H9 (cell line): Measurements from ENCODE around the gene ATRN. TPM values are rescaled to one million over a fixed set of nuclear protein-coding genes. Genes with fewer than 3 reads are reported as not detected.

ENCODE experiments used
- DNase-seq: peaks from one replicate; pipeline ENCODE4 v3.0.0-alpha.2; 2017
- H2AFZ ChIP-seq: one replicate; pipeline ENCODE4 v1.6.1; 2013; ENCODE audit warnings: mild to moderate bottlenecking, low read length, control low read depth, moderate library complexity
- H2AK5ac ChIP-seq: 2 replicates; pipeline ENCODE4 v1.6.1; 2013; ENCODE audit warnings: low read length, control low read depth, mixed read lengths; ENCODE audit not compliant: insufficient read length
- H2BK120ac ChIP-seq: one replicate; pipeline ENCODE4 v1.6.1; 2013; ENCODE audit warnings: low read depth, mild to moderate bottlenecking, low read length, control low read depth, inconsistent platforms; ENCODE audit not compliant: poor library complexity, severe bottlenecking
- H2BK12ac ChIP-seq: 2 replicates; pipeline ENCODE4 v1.6.1; 2013; ENCODE audit warnings: low read length, control low read depth, mixed read lengths, low read depth; ENCODE audit not compliant: insufficient read length
- H2BK15ac ChIP-seq: 2 replicates; pipeline ENCODE4 v1.6.1; 2013; ENCODE audit warnings: low read depth, low read length, control low read depth
- H2BK20ac ChIP-seq: one replicate; pipeline ENCODE4 v1.6.1; 2013; ENCODE audit warnings: low read depth, mild to moderate bottlenecking, low read length, control low read depth, inconsistent platforms; ENCODE audit not compliant: poor library complexity, severe bottlenecking
- H2BK5ac ChIP-seq: 2 replicates; pipeline ENCODE4 v1.6.1; 2013; ENCODE audit warnings: low read length, control low read depth, mixed read lengths; ENCODE audit not compliant: insufficient read length
- H3K14ac ChIP-seq: 2 replicates; pipeline ENCODE4 v1.6.1; 2013; ENCODE audit warnings: low read length, control low read depth; ENCODE audit not compliant: insufficient read depth
- H3K18ac ChIP-seq: 2 replicates; pipeline ENCODE4 v1.6.1; 2013; ENCODE audit warnings: low read depth, mild to moderate bottlenecking, mixed read lengths, low read length, control low read depth; ENCODE audit not compliant: insufficient read length
- H3K23ac ChIP-seq: 2 replicates; pipeline ENCODE4 v1.6.1; 2013; ENCODE audit warnings: low read length, control low read depth, mixed read lengths, low read depth; ENCODE audit not compliant: insufficient read length
- H3K23me2 ChIP-seq: 2 replicates; pipeline ENCODE4 v1.6.1; 2013; ENCODE audit warnings: low read depth, mild to moderate bottlenecking, mixed read lengths, low read length, control low read depth; ENCODE audit not compliant: insufficient read length, poor library complexity, severe bottlenecking
- H3K27ac ChIP-seq: 2 replicates; pipeline ENCODE4 v1.5.1; 2013; ENCODE audit warnings: low read length, control low read depth, mixed read lengths, low read depth; ENCODE audit not compliant: insufficient read length
- H3K27me3 ChIP-seq: 2 replicates; pipeline ENCODE4 v1.6.1; 2013; ENCODE audit warnings: low read length, control low read depth, inconsistent platforms; ENCODE audit not compliant: insufficient read depth
- H3K4ac ChIP-seq: 2 replicates; pipeline ENCODE4 v1.6.1; 2013; ENCODE audit warnings: low read depth, mild to moderate bottlenecking, control low read depth, inconsistent platforms, low read length, moderate library complexity
- H3K4me1 ChIP-seq: 2 replicates; pipeline ENCODE4 v1.6.1; 2013; ENCODE audit warnings: low read length, control low read depth, inconsistent platforms; ENCODE audit not compliant: insufficient read depth
- H3K4me2 ChIP-seq: 2 replicates; pipeline ENCODE4 v1.6.1; 2013; ENCODE audit warnings: low read length, control low read depth, mixed read lengths; ENCODE audit not compliant: insufficient read length, insufficient read depth
- H3K56ac ChIP-seq: 2 replicates; pipeline ENCODE4 v1.6.1; 2013; ENCODE audit warnings: low read depth, mild to moderate bottlenecking, mixed read lengths, low read length, control low read depth; ENCODE audit not compliant: insufficient read length
- H3K79me1 ChIP-seq: 2 replicates; pipeline ENCODE4 v1.6.1; 2013; ENCODE audit warnings: low read depth, mild to moderate bottlenecking, moderate library complexity, low read length, control low read depth, inconsistent platforms; ENCODE audit not compliant: insufficient read depth, poor library complexity, severe bottlenecking
- H3K79me2 ChIP-seq: 2 replicates; pipeline ENCODE4 v1.6.1; 2013; ENCODE audit warnings: low read length, control low read depth, inconsistent platforms; ENCODE audit not compliant: insufficient read depth
- H3K9ac ChIP-seq: 2 replicates; pipeline ENCODE4 v1.6.1; 2013; ENCODE audit warnings: low read length, control low read depth, mixed read lengths; ENCODE audit not compliant: insufficient read length; ENCODE audit errors: extremely low read depth
- H3K9me3 ChIP-seq: one replicate; pipeline ENCODE4 v1.6.1; 2013; ENCODE audit warnings: low read depth, low read length, inconsistent platforms; ENCODE audit not compliant: control insufficient read depth
- H3T11ph ChIP-seq: one replicate; pipeline ENCODE4 v1.6.1; 2013; ENCODE audit warnings: mild to moderate bottlenecking, low read length, control low read depth, inconsistent platforms
- H4K20me1 ChIP-seq: one replicate; pipeline ENCODE4 v1.6.1; 2013; ENCODE audit not compliant: control insufficient read depth, insufficient read length, insufficient read depth
- H4K5ac ChIP-seq: 2 replicates; pipeline ENCODE4 v1.6.1; 2013; ENCODE audit warnings: low read depth, mild to moderate bottlenecking, mixed read lengths, low read length, control low read depth; ENCODE audit not compliant: insufficient read length
- H4K8ac ChIP-seq: replicated peaks from 2 replicates; pipeline ENCODE4 v1.6.1; 2013; ENCODE audit warnings: low read length, control low read depth, mixed read lengths, low read depth; ENCODE audit not compliant: insufficient read length
- H4K91ac ChIP-seq: 2 replicates; pipeline ENCODE4 v1.6.1; 2013; ENCODE audit warnings: low read depth, mild to moderate bottlenecking, moderate library complexity, mixed read lengths, low read length, control low read depth; ENCODE audit not compliant: insufficient read length
- H3K27ac Mint-ChIP-seq, 3 experiments: 2 replicates in 2 of 3; 3 replicates in 1 of 3; pipeline ENCODE4 v1.8.0; 2020 to 2021; ENCODE audit warnings: mixed read lengths in 3 of 3, mild to moderate bottlenecking in 1 of 3, moderate library complexity in 1 of 3
- H3K27me3 Mint-ChIP-seq: 2 replicates; pipeline ENCODE4 v1.8.0; 2021; ENCODE audit warnings: low read depth, mild to moderate bottlenecking, moderate library complexity, mixed read lengths
- H3K36me3 Mint-ChIP-seq, 3 experiments: 2 replicates in 2 of 3; 3 replicates in 1 of 3; pipeline ENCODE4 v1.8.0; 2020 to 2021; ENCODE audit warnings: low read depth in 3 of 3, mixed read lengths in 3 of 3; ENCODE audit not compliant: insufficient read depth in 1 of 3
- H3K4me1 Mint-ChIP-seq, 2 experiments: 2 replicates each; pipeline ENCODE4 v1.8.0; 2020; ENCODE audit warnings: mixed read lengths in 2 of 2
- H3K4me3 Mint-ChIP-seq, 2 experiments: 2 replicates in 1 of 2; 3 replicates in 1 of 2; pipeline ENCODE4 v1.8.0; 2020 to 2021; ENCODE audit warnings: mild to moderate bottlenecking in 2 of 2, mixed read lengths in 2 of 2, moderate library complexity in 1 of 2
- H3K9me3 Mint-ChIP-seq, 2 experiments: 2 replicates in 1 of 2; 3 replicates in 1 of 2; pipeline ENCODE4 v1.8.0; 2020; ENCODE audit warnings: mild to moderate bottlenecking in 2 of 2, mixed read lengths in 2 of 2, moderate library complexity in 1 of 2
- CTCF ChIP-seq: fragments of 200-600 bp; sonication (generic); conservative IDR thresholded peaks from 3 replicates; pipeline ENCODE4 v1.8.0; 2021; ENCODE audit warnings: antibody characterized with exemption, mild to moderate bottlenecking
- WGBS: extraction: QIAGEN DNeasy Blood & Tissue Kit; methylation state at CpG from one replicate; pipeline ENCODE4 v1.1.7; 2013; ENCODE audit warnings: missing lambda C conversion rate, low lambda C conversion rate, mixed read lengths; ENCODE audit not compliant: insufficient read length; ENCODE audit errors: extremely low coverage; 5-methylcytosine and 5-hydroxymethylcytosine counted together
- total RNA-seq: library from RNA; stranded (reverse); gene quantifications from 2 replicates; pipeline ENCODE4 v1.2.1, GENCODE V29; 2021

ATRN gene
- total RNA-seq, 1 experiment from 2014 or later, result 23.1 TPM

- Histone ChIP-seq H4K5ac (no peak overlapping the region), H3K23ac (no peak overlapping the region), H3K56ac (no peak overlapping the region), H3K27me3 (no peaks in the 10 kb centered on the region), H2BK120ac (no peak overlapping the region), H4K8ac (no peak overlapping the region), H2AFZ (no peak overlapping the region), H3T11ph (no peak overlapping the region), H3K4me1 (no peaks in the 10 kb centered on the region), H2AK5ac (no peak overlapping the region), H3K79me1 (no peaks in the 10 kb centered on the region), H2BK12ac (no peak overlapping the region), H3K18ac (no peak overlapping the region), H2BK20ac (no peak overlapping the region), H3K4ac (no peak overlapping the region), H2BK5ac (no peak overlapping the region), H3K79me2 (no peaks in the 10 kb centered on the region), H4K20me1 (no peaks in the 10 kb centered on the region), H3K14ac (no peak overlapping the region), H3K9ac (no peak overlapping the region), H3K4me2 (no peak overlapping the region), H3K9me3 (no peaks in the 10 kb centered on the region), H2BK15ac (no peak overlapping the region), H4K91ac (no peak overlapping the region), H3K23me2 (no peaks in the 10 kb centered on the region), H3K27ac (no peak overlapping the region)
- H3K27me3 Mint-ChIP-seq, result peaks cover 7% of the 10 kb centered on the region
- H3K36me3 Mint-ChIP-seq, result peaks cover 0 to 2% (median 0%) of the 10 kb centered on the region in 3 experiments; a peak in 1 of 7 replicates
- no peak for TF ChIP-seq CTCF
- H3K4me3 Mint-ChIP-seq, result no peak overlapping the region
- H3K9me3 Mint-ChIP-seq, result no peaks in the 10 kb centered on the region
- no CpG with 5 or more reads among the region's 2 CpGs for WGBS
- peaks cover 13 to 18% of the 10 kb centered on the region in 2 experiments for H3K4me1 Mint-ChIP-seq
- no peak for DNase-seq
- no peak overlapping the region for H3K27ac Mint-ChIP-seq
These were observed 183.1 kb downstream of the ATRN start for GRCh38 chr20:3653921-3654320.
